GM12865 (cell line): Measurements from ENCODE around the gene LENG1.
"Not testable (repeated sequence)": the region's sequence is repeated elsewhere in the genome, so short reads cannot be mapped to it uniquely, and the experiment has no call there.

Experiments
- DNase-seq: peaks from one replicate; pipeline ENCODE4 v3.0.0; 2010; ENCODE audit warnings: low read depth
- H3K4me3 ChIP-seq: 2 replicates; pipeline ENCODE4 v1.5.1; 2011; ENCODE audit warnings: mild to moderate bottlenecking, low read depth, low read length, control low read depth
- CTCF ChIP-seq: IDR thresholded peaks from 2 replicates; pipeline ENCODE4 v1.5.1; 2011; ENCODE audit warnings: low read length, control low read depth, low read depth, inconsistent platforms; ENCODE audit not compliant: insufficient read depth; ENCODE audit errors: missing control alignments

Gene LENG1

GRCh38 chr19:54179262-54179852 is 19.8 kb upstream of the LENG1 start:
- TF ChIP-seq CTCF = no peak
- no peak for DNase-seq
- no peak overlapping the region for H3K4me3 ChIP-seq

- no peak overlapping the region for H3K4me3 ChIP-seq
- no peak for DNase-seq
- TF ChIP-seq CTCF = no peak
These were observed 19.2 kb upstream of the LENG1 start for GRCh38 chr19:54178581-54179261.

- TF ChIP-seq CTCF = no peak
- H3K4me3 ChIP-seq = no peak overlapping the region
- DNase-seq = no peak
These were observed 14.7 kb upstream of the LENG1 start for GRCh38 chr19:54173951-54174834.

GRCh38 chr19:54173359-54173699 is 13.8 kb upstream of the LENG1 start:
- no peak overlapping the region for H3K4me3 ChIP-seq
- TF ChIP-seq CTCF = no peak
- no peak for DNase-seq

GRCh38 chr19:54172471-54173358 is 13.2 kb upstream of the LENG1 start, which contains the start of gene TMC4:
TSS of gene TMC4 (minus strand) at chr19:54173160. CDS start at chr19:54173117, 43 bp downstream.
- no peak within 1 kb of the TSS for H3K4me3 ChIP-seq
- no peak for DNase-seq

GRCh38 chr19:54171736-54172431 is 12.4 kb upstream of the LENG1 start:
- not testable (repeated sequence) for DNase-seq, H3K4me3 ChIP-seq

More at GRCh38 chr19:54172471-54173358, 13.2 kb upstream of the LENG1 start, which contains the start of gene TMC4:
- TF ChIP-seq CTCF = no peak
